GM12874 (cell line): Measurements from ENCODE around the gene NSF.

Experiments
- CTCF ChIP-seq: IDR thresholded peaks from 2 replicates; pipeline ENCODE4 v1.5.1; 2011; ENCODE audit warnings: low read depth, mild to moderate bottlenecking, control low read depth, low read length, moderate library complexity; ENCODE audit not compliant: insufficient read depth

NSF gene

GRCh38 chr17:46737326-46737725 lies 146.9 kb downstream of the NSF start:
- no peak for TF ChIP-seq CTCF

GRCh38 chr17:46738544-46738943 lies 148.1 kb downstream of the NSF start:
- no peak for TF ChIP-seq CTCF

GRCh38 chr17:46739982-46740381 lies 149.5 kb downstream of the NSF start:
- no peak for TF ChIP-seq CTCF

GRCh38 chr17:46741122-46741730 lies 150.8 kb downstream of the NSF start:
- TF ChIP-seq CTCF = no peak

GRCh38 chr17:46742565-46743270 lies 152.2 kb downstream of the NSF start:
- no peak for TF ChIP-seq CTCF

GRCh38 chr17:46744441-46744840 lies 154.0 kb downstream of the NSF start:
- TF ChIP-seq CTCF = no peak

- TF ChIP-seq CTCF = no peak
Measured at GRCh38 chr17:46745376-46745775, 154.9 kb downstream of the NSF start.
